K562 (cell line): ENCODE data around the gene LST1.

Source experiments
- CEBPB ChIP-seq: fragments of 450-650 bp; IDR thresholded peaks from 2 replicates; pipeline ENCODE4 v1.6.1; 2016; ENCODE audit warnings: missing genetic modification characterization, missing compliant biosample characterization
- CTCF ChIP-seq, 3 experiments: IDR thresholded peaks in 2 of 3; conservative IDR thresholded peaks in 1 of 3; 2 replicates each; pipeline ENCODE4 v1.5.1; 2011 to 2012; ENCODE audit warnings: low read length in 3 of 3, mild to moderate bottlenecking in 3 of 3, control low read depth in 2 of 3, improper control_type of control experiment in 1 of 3, inconsistent platforms in 1 of 3, low read depth in 1 of 3, mixed read lengths in 1 of 3, moderate library complexity in 1 of 3; ENCODE audit not compliant: insufficient read depth in 2 of 3
- ETS1 ChIP-seq: conservative IDR thresholded peaks from 2 replicates; pipeline ENCODE4 v1.6.1; 2011; ENCODE audit warnings: low read depth, mild to moderate bottlenecking, low read length; ENCODE audit not compliant: control insufficient read depth
- MAFF ChIP-seq: IDR thresholded peaks from 2 replicates; pipeline ENCODE4 v1.6.1; 2012; ENCODE audit warnings: low read length, improper control_type of control experiment
- NBN ChIP-seq: fragments of 450-650 bp; IDR thresholded peaks from 2 replicates; pipeline ENCODE4 v1.6.1; 2016; ENCODE audit warnings: low read depth, mild to moderate bottlenecking
- POLR2AphosphoS5 ChIP-seq: IDR thresholded peaks from 2 replicates; pipeline ENCODE4 v1.6.1; 2011; ENCODE audit warnings: mild to moderate bottlenecking, low read depth, low read length, moderate library complexity; ENCODE audit not compliant: control insufficient read depth, insufficient read depth
- SP1 ChIP-seq: sonication (generic); formaldehyde crosslinking; IDR thresholded peaks from 2 replicates; pipeline ENCODE4 v1.8.1; 2022; ENCODE audit warnings: mild to moderate bottlenecking, missing genetic modification reagents
- ZBED1 ChIP-seq: IDR thresholded peaks from 2 replicates; pipeline ENCODE4 v1.6.1; 2014
- ZFP36 ChIP-seq: fragments of 150-350 bp; IDR thresholded peaks from 2 replicates; pipeline ENCODE4 v1.6.1; 2018; ENCODE audit warnings: low read length, low read depth; ENCODE audit not compliant: partially characterized antibody
- ZNF124 ChIP-seq: sonication (generic); formaldehyde crosslinking; IDR thresholded peaks from 2 replicates; pipeline ENCODE4 v1.8.1; 2022; ENCODE audit warnings: missing genetic modification reagents
- ZNF431 ChIP-seq: sonication (generic); formaldehyde crosslinking; IDR thresholded peaks from 2 replicates; pipeline ENCODE4 v1.8.0; 2022; ENCODE audit warnings: mild to moderate bottlenecking, missing genetic modification reagents
- TF ChIP-seq, protein P1 (sequence below): fragments of 450-650 bp; formaldehyde crosslinking; IDR thresholded peaks from 2 replicates; pipeline ENCODE4 v1.4.0; 2022; ENCODE audit warnings: mild to moderate bottlenecking, moderate library complexity
- TF ChIP-seq, protein P2 (sequence below): sonication (generic); formaldehyde crosslinking; IDR thresholded peaks from 2 replicates; pipeline ENCODE4 v1.5.0; 2020; ENCODE audit warnings: missing genetic modification reagents
- TF ChIP-seq, protein P3 (sequence below): fragments of 450-650 bp; IDR thresholded peaks from 2 replicates; pipeline ENCODE4 v1.6.1; 2016; ENCODE audit warnings: borderline replicate concordance

GRCh38 chr6:31624070-31624469 is 38.0 kb downstream of the LST1 start:
- no peak for TF ChIP-seq CTCF (IDR thresholded peaks at IDR 0.05 in 2 of 3, conservative IDR thresholded peaks at IDR 0.05 in 1 of 3; ENCODE audit: insufficient read depth in 2 of 3, low read depth in 1 of 3, low read length in 3 of 3)
- no peak for TF ChIP-seq CEBPB (tag)
- no peak for TF ChIP-seq ZBED1
- no peak for TF ChIP-seq ETS1
- TF ChIP-seq NBN = no peak
- no peak for TF ChIP-seq MAFF
- TF ChIP-seq, protein P1, sequence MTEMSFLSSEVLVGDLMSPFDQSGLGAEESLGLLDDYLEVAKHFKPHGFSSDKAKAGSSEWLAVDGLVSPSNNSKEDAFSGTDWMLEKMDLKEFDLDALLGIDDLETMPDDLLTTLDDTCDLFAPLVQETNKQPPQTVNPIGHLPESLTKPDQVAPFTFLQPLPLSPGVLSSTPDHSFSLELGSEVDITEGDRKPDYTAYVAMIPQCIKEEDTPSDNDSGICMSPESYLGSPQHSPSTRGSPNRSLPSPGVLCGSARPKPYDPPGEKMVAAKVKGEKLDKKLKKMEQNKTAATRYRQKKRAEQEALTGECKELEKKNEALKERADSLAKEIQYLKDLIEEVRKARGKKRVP (CRISPR knock-in tag) = no peak
- TF ChIP-seq ZNF124 (CRISPR knock-in tag) = no peak
- TF ChIP-seq, protein P2, sequence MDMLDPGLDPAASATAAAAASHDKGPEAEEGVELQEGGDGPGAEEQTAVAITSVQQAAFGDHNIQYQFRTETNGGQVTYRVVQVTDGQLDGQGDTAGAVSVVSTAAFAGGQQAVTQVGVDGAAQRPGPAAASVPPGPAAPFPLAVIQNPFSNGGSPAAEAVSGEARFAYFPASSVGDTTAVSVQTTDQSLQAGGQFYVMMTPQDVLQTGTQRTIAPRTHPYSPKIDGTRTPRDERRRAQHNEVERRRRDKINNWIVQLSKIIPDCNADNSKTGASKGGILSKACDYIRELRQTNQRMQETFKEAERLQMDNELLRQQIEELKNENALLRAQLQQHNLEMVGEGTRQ = no peak
- TF ChIP-seq, protein P3, sequence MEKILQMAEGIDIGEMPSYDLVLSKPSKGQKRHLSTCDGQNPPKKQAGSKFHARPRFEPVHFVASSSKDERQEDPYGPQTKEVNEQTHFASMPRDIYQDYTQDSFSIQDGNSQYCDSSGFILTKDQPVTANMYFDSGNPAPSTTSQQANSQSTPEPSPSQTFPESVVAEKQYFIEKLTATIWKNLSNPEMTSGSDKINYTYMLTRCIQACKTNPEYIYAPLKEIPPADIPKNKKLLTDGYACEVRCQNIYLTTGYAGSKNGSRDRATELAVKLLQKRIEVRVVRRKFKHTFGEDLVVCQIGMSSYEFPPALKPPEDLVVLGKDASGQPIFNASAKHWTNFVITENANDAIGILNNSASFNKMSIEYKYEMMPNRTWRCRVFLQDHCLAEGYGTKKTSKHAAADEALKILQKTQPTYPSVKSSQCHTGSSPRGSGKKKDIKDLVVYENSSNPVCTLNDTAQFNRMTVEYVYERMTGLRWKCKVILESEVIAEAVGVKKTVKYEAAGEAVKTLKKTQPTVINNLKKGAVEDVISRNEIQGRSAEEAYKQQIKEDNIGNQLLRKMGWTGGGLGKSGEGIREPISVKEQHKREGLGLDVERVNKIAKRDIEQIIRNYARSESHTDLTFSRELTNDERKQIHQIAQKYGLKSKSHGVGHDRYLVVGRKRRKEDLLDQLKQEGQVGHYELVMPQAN = no peak
- no peak for TF ChIP-seq ZNF431
- TF ChIP-seq POLR2AphosphoS5 = no peak
- no peak for TF ChIP-seq SP1 (CRISPR knock-in tag)
- no peak for TF ChIP-seq ZFP36
